Left lung (tissue), 10 donors: ENCODE results near the gene PLA2G2F. TPM values are rescaled to one million over a fixed set of nuclear protein-coding genes. Genes with fewer than 3 reads are reported as not detected.

Experiments used
- ATAC-seq: fragments of 200-7000 bp; cut with Tn5 transposase; one replicate; pipeline ENCODE4 v1.9.1; 2020; ENCODE audit warnings: moderate library complexity
- DNase-seq, 4 donors: peaks; one replicate each; pipeline ENCODE4 v3.0.0-alpha.2; 2013 to 2020
- H3K27ac ChIP-seq, 2 donors: fragments of 200-600 bp; sonication (generic) in 1 of 2; one replicate each; pipeline versions ENCODE4 v1.5.0 to v1.8.0; 2020 to 2021
- H3K27me3 ChIP-seq, 2 donors: fragments of 200-600 bp; sonication (generic) in 1 of 2; one replicate each; pipeline versions ENCODE4 v1.5.0 to v1.8.0; 2020 to 2021
- H3K36me3 ChIP-seq, 2 donors: fragments of 200-600 bp; sonication (generic) in 1 of 2; one replicate each; pipeline versions ENCODE4 v1.5.0 to v1.8.0; 2020 to 2021
- H3K4me1 ChIP-seq, 2 donors: fragments of 200-600 bp; one replicate each; pipeline ENCODE4 v1.8.0; 2021
- H3K4me3 ChIP-seq, 2 donors: fragments of 200-600 bp; sonication (generic) in 1 of 2; one replicate each; pipeline versions ENCODE4 v1.5.0 to v1.8.0; 2020 to 2021; ENCODE audit warnings: mild to moderate bottlenecking in 1 of 2
- H3K9me3 ChIP-seq, 2 donors: fragments of 200-600 bp; sonication (generic) in 1 of 2; one replicate each; pipeline versions ENCODE4 v1.5.0 to v1.8.0; 2020 to 2021
- CTCF ChIP-seq, 2 donors: fragments of 200-600 bp; sonication (generic) in 1 of 2; IDR thresholded peaks; one replicate each; pipeline versions ENCODE4 v1.5.0 to v1.8.0; 2021; ENCODE audit warnings: antibody characterized with exemption in 2 of 2
- intact Hi-C, 2 donors: fragments of 100-400 bp; cut with DNase I; formaldehyde crosslinking; loops; one replicate each; pipeline versions ENCODE4 v1.11.2 to v1.14.2; 2022
- polyA plus RNA-seq, 6 donors: library from polyadenylated mRNA; unstranded; fragments of 120-200 nt; gene quantifications; one replicate each; pipeline ENCODE4 v1.2.1, GENCODE V29; 2013; ENCODE audit not compliant: insufficient read length in 6 of 6
- total RNA-seq, 2 donors: library from RNA; stranded (reverse); fragmentation: NEBNext Ultra II Directional; extraction: Animal tissue kit (Norgen Biotek cat#: 25700); gene quantifications; one replicate each; pipeline ENCODE4 v1.2.1, GENCODE V29; 2021
- donor health status: DM: no; HTN: yes; CAD: no.
- donor health status: DM: no; HTN: no; CAD: no.

The PLA2G2F gene
- total and polyA plus RNA-seq, 8 donors: not detected

GRCh38 chr1:20120796-20121195 is 18.3 kb upstream of the PLA2G2F start:
- H3K4me3 ChIP-seq: no peak overlapping the region
- ATAC-seq: no peak
- no peak overlapping the region for H3K27ac ChIP-seq
- intact Hi-C loops: no loop called here
- no peaks in the 10 kb centered on the region for H3K36me3 ChIP-seq
- no peak for DNase-seq
- TF ChIP-seq CTCF (IDR thresholded peaks at IDR 0.05): no peak
- H3K4me1 ChIP-seq: peaks cover 2 to 3% of the 10 kb centered on the region in 2 donors
- H3K27me3 ChIP-seq: no peaks in the 10 kb centered on the region
- H3K9me3 ChIP-seq: no peaks in the 10 kb centered on the region

GRCh38 chr1:20123722-20124455 is 15.2 kb upstream of the PLA2G2F start:
- H3K27ac ChIP-seq: no peak overlapping the region
- peaks cover 2 to 3% of the 10 kb centered on the region in 2 donors for H3K4me1 ChIP-seq
- no peak for TF ChIP-seq CTCF (IDR thresholded peaks at IDR 0.05)
- no peak for ATAC-seq
- no peaks in the 10 kb centered on the region for H3K9me3 ChIP-seq
- H3K27me3 ChIP-seq: no peaks in the 10 kb centered on the region
- H3K36me3 ChIP-seq: no peaks in the 10 kb centered on the region
- DNase-seq: peak in 1 of 4 donors; percentile 4
- intact Hi-C loops: no loop called here
- no peak overlapping the region for H3K4me3 ChIP-seq

DNA sequence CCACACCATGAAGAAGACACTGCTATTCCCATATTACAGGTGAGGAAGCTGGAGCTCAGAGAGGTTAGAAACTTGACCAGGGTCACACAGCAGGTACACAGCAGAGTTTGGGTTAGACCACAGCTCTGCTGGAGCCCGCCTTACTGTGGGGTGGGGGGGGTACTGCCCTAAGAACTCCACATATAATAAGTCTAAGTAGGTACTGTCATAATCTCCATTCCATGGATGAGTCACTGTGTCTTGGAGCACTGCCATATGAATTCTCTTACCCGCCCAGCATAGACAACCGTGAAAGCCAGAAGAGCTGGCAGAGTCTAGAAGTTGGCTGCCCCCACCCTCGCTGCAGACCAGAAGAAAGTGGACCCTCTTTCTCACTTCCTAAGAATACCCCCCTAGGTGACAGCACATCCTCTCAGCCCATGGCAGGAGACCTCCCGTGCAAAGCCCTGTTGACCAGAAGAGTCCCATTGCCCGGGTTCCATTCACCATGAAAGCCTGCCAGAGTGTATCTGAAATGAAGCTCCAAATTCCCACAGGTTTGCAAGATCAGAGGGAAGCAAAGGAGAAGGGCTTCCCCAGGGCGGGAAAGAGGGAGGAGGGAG is 14.6 kb upstream of the PLA2G2F start:
- peaks cover 0 to 2% of the 10 kb centered on the region in 2 donors for H3K9me3 ChIP-seq
- no peak for DNase-seq
- peaks cover 2 to 3% of the 10 kb centered on the region in 2 donors for H3K4me1 ChIP-seq
- intact Hi-C loops: no loop called here
- no peak overlapping the region for H3K27ac ChIP-seq
- no peak overlapping the region for H3K4me3 ChIP-seq
- H3K36me3 ChIP-seq: no peaks in the 10 kb centered on the region
- no peak for TF ChIP-seq CTCF (IDR thresholded peaks at IDR 0.05)
- H3K27me3 ChIP-seq: no peaks in the 10 kb centered on the region
- ATAC-seq: peak; percentile 45

DNA sequence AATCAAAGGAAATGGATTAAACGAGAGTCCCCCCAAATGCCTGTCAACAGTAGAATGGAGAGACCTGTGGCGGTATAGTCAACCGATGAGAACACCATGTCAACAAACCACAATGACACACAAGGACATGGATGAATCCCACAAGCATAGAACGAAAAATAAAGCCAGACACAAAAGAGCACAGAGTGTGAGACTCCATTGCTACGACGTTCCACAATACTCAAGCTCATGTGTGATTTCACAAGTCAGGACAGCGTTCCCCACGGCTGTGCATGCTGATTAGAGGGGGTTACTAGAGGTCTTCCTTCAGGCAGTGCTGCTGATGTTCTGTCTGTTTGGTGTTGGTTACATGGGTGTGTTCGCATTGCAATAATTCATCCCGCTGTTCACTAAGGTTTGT is 14.0 kb upstream of the PLA2G2F start:
- Histone ChIP-seq H3K4me1 (peaks cover 2 to 3% of the 10 kb centered on the region in 2 donors), H3K27me3 (no peaks in the 10 kb centered on the region), H3K36me3 (no peaks in the 10 kb centered on the region), H3K27ac (no peak overlapping the region), H3K9me3 (peaks cover 0 to 8% of the 10 kb centered on the region in 2 donors), H3K4me3 (no peak overlapping the region)
- intact Hi-C loops: no loop called here
- TF ChIP-seq CTCF (IDR thresholded peaks at IDR 0.05): no peak
- no peak for DNase-seq
- no peak for ATAC-seq

- H3K9me3 ChIP-seq: peaks cover 0 to 8% of the 10 kb centered on the region in 2 donors
- no peak overlapping the region for H3K27ac ChIP-seq
- peaks cover 2 to 3% of the 10 kb centered on the region in 2 donors for H3K4me1 ChIP-seq
- no peak overlapping the region for H3K4me3 ChIP-seq
- no peaks in the 10 kb centered on the region for H3K36me3 ChIP-seq
- DNase-seq: peak in 2 of 4 donors; percentile 33 to 60
- no peak for TF ChIP-seq CTCF (IDR thresholded peaks at IDR 0.05)
- no peaks in the 10 kb centered on the region for H3K27me3 ChIP-seq
- ATAC-seq: peak; percentile 92
- intact Hi-C loops: no loop called here
Measured at GRCh38 chr1:20126041-20126805, 12.9 kb upstream of the PLA2G2F start.
